Myocyte (in vitro differentiated cells): ENCODE results near the gene OR10AG1. TPM values are rescaled to one million over a fixed set of nuclear protein-coding genes. Genes with fewer than 3 reads are reported as not detected.

ENCODE experiments used
- DNase-seq: peaks from one replicate; pipeline ENCODE4 v3.0.0-alpha.2; 2012; ENCODE audit warnings: low read depth
- polyA plus RNA-seq: library from polyadenylated mRNA; unstranded; fragments of >200 nt; gene quantifications from one replicate; pipeline ENCODE4 v1.2.1, GENCODE V29; 2012; ENCODE audit warnings: missing spikeins
- total RNA-seq: library from RNA; depleted of rRNA; stranded (reverse); fragments of >200 nt; gene quantifications from 2 replicates; pipeline ENCODE4 v1.2.3, GENCODE V29; 2014

OR10AG1 gene
- total RNA-seq, result not detected in 2 replicates
- not detected for polyA plus RNA-seq

GRCh38 chr11:55969845-55970244, at the start of gene OR10AG1:
Gene OR10AG1, minus strand, starts transcription at chr11:55969945. Its CDS starts 38 bp downstream, at chr11:55969907.
- no peak for DNase-seq

GRCh38 chr11:56013805-56014204, 44.1 kb upstream of the OR10AG1 start:
- DNase-seq, result no peak

GRCh38 chr11:56010716-56011115, 41.0 kb upstream of the OR10AG1 start:
- DNase-seq, result no peak

GRCh38 chr11:55994525-55994924, 24.8 kb upstream of the OR10AG1 start, which contains the start of gene OR5F1:
Gene OR5F1, minus strand, starts transcription at chr11:55994625. Its CDS starts 0 bp downstream, at chr11:55994625.
- DNase-seq, result no peak

- no peak for DNase-seq
These were observed 1.2 kb upstream of the OR10AG1 start for GRCh38 chr11:55970935-55971334.

GRCh38 chr11:55967914-55968313, 1.8 kb downstream of the OR10AG1 start:
- no peak for DNase-seq

- DNase-seq, result no peak
These were observed 3.4 kb downstream of the OR10AG1 start for GRCh38 chr11:55966391-55966790.

GRCh38 chr11:55956521-55956920, 13.2 kb downstream of the OR10AG1 start:
- no peak for DNase-seq

GRCh38 chr11:55949330-55949729, 20.4 kb downstream of the OR10AG1 start:
- no peak for DNase-seq

- DNase-seq, result peak; percentile 20
These were observed 26.9 kb downstream of the OR10AG1 start for GRCh38 chr11:55942785-55943392.

- DNase-seq, result no peak
These were observed 33.4 kb downstream of the OR10AG1 start, which contains the start of gene OR5I1 for GRCh38 chr11:55936300-55936699. Gene OR5I1, minus strand, starts transcription at chr11:55936400. Its CDS starts 0 bp downstream, at chr11:55936400.

- no peak for DNase-seq
These were observed 49.2 kb downstream of the OR10AG1 start for GRCh38 chr11:55920537-55920936.

Other genes with a start within 250 kb of the OR10AG1 start
- gene OR5D13, start 196.5 kb downstream of the OR10AG1 start, total RNA-seq, result not detected in 2 replicates
- not detected in 2 replicates for gene OR5D14, start 174.4 kb downstream of the OR10AG1 start, total RNA-seq
- gene OR5L1, start 158.6 kb downstream of the OR10AG1 start, total RNA-seq, result not detected in 2 replicates
- gene OR5D18, start 150.3 kb downstream of the OR10AG1 start, total RNA-seq, result not detected in 2 replicates
- gene OR5L2, start 142.7 kb downstream of the OR10AG1 start, total RNA-seq, result not detected in 2 replicates
- not detected in 2 replicates for gene OR5D16, start 131.2 kb downstream of the OR10AG1 start, total RNA-seq
- not detected in 2 replicates for gene TRIM51, start 86.6 kb downstream of the OR10AG1 start, total RNA-seq
- not detected in 2 replicates for gene OR5W2, start 55.4 kb downstream of the OR10AG1 start, total RNA-seq
- gene OR5I1, start 33.5 kb downstream of the OR10AG1 start, total RNA-seq, result not detected in 2 replicates
- not detected in 2 replicates for gene OR5F1, start 24.7 kb upstream of the OR10AG1 start, total RNA-seq
- gene OR5AS1, start 57.7 kb upstream of the OR10AG1 start, total RNA-seq, result not detected in 2 replicates
- gene OR8I2, start 123.4 kb upstream of the OR10AG1 start, total RNA-seq, result not detected in 2 replicates
- not detected in 2 replicates for gene OR8H2, start 133.7 kb upstream of the OR10AG1 start, total RNA-seq
- not detected in 2 replicates for gene OR8H3, start 152.4 kb upstream of the OR10AG1 start, total RNA-seq
- not detected in 2 replicates for gene OR8J3, start 170.3 kb upstream of the OR10AG1 start, total RNA-seq
- not detected in 2 replicates for gene OR8K5, start 190.4 kb upstream of the OR10AG1 start, total RNA-seq
- gene OR5J2, start 206.7 kb upstream of the OR10AG1 start, total RNA-seq, result not detected in 2 replicates